ENCODE measurements around the gene EYA2. TPM values are rescaled to one million over a fixed set of nuclear protein-coding genes. Genes with fewer than 3 reads are reported as not detected.
A peak's percentile ranks its signal among the peaks of the same experiment; 100 is the strongest.

The EYA2 gene
- total RNA-seq, 4 donors from 2014 or later, result 9.7 to 22.1 (median 14.3) TPM

- H3K4me3 ChIP-seq, result no peak overlapping the region
- H3K27ac ChIP-seq, result peak overlapping the region in 2 of 4 donors; percentile 16 to 26
- no peaks in the 10 kb centered on the region for H3K4me1 ChIP-seq
- intact Hi-C loops (cut with DNase I), result no loop called here
- TF ChIP-seq POLR2A (IDR thresholded peaks at IDR 0.05), result no peak
- TF ChIP-seq CTCF (IDR thresholded peaks at IDR 0.05), result no peak
- WGBS, 2 donors, result 41 to 52% methylated on average over 6 of the region's 6 CpGs
- H3K36me3 ChIP-seq, result no peaks in the 10 kb centered on the region
- no peaks in the 10 kb centered on the region for H3K9me3 ChIP-seq
- no peak for DNase-seq
- peaks cover 0 to 6% (median 0%) of the 10 kb centered on the region in 4 donors for H3K27me3 ChIP-seq
Measured at GRCh38 chr20:46883892-46884291, 10.8 kb upstream of the EYA2 start.

- Histone ChIP-seq H3K4me1 (peaks cover 0 to 20% (median 0%) of the 10 kb centered on the region in 3 donors), H3K4me3 (no peak overlapping the region), H3K9me3 (peaks cover 0 to 5% (median 0%) of the 10 kb centered on the region in 3 donors), H3K27me3 (peaks cover 0 to 34% (median 0%) of the 10 kb centered on the region in 4 donors), H3K27ac (no peak overlapping the region), H3K36me3 (no peaks in the 10 kb centered on the region)
- no peak for DNase-seq
- intact Hi-C loops (cut with DNase I), result no loop called here
- TF ChIP-seq CTCF (IDR thresholded peaks at IDR 0.05) (no peak), POLR2A (IDR thresholded peaks at IDR 0.05) (no peak)
Measured at GRCh38 chr20:46890682-46891081, 4.0 kb upstream of the EYA2 start.

- WGBS, 2 donors, result 85 to 87% methylated on average over 3 of the region's 3 CpGs
- no peaks in the 10 kb centered on the region for H3K36me3 ChIP-seq
- DNase-seq, result no peak
- no peak overlapping the region for H3K4me3 ChIP-seq
- TF ChIP-seq POLR2A (IDR thresholded peaks at IDR 0.05), result no peak
- TF ChIP-seq CTCF (IDR thresholded peaks at IDR 0.05), result no peak
- peaks cover 0 to 35% (median 0%) of the 10 kb centered on the region in 3 donors for H3K4me1 ChIP-seq
- intact Hi-C loops (cut with DNase I), result no loop called here
- peaks cover 0 to 5% (median 0%) of the 10 kb centered on the region in 3 donors for H3K9me3 ChIP-seq
- H3K27me3 ChIP-seq, result peaks cover 0 to 36% (median 0%) of the 10 kb centered on the region in 4 donors
- H3K27ac ChIP-seq, result no peak overlapping the region
Measured at GRCh38 chr20:46893051-46893450, 1.6 kb upstream of the EYA2 start.

- Histone ChIP-seq H3K4me1 (peaks cover 0 to 35% (median 0%) of the 10 kb centered on the region in 3 donors), H3K4me3 (peak overlapping the region; percentile 70 to 80 (median 76)), H3K9me3 (peaks cover 0 to 5% (median 0%) of the 10 kb centered on the region in 3 donors), H3K27ac (peak overlapping the region; percentile 69 to 84 (median 82)), H3K36me3 (no peaks in the 10 kb centered on the region), H3K27me3 (peaks cover 0 to 34% (median 0%) of the 10 kb centered on the region in 4 donors)
- WGBS, 2 donors, result 41 to 53% methylated on average over 4 to 5 of the region's 11 CpGs
- intact Hi-C loops (cut with DNase I), result no loop called here
- DNase-seq, result no peak
- TF ChIP-seq POLR2A (IDR thresholded peaks at IDR 0.05) (no peak), CTCF (IDR thresholded peaks at IDR 0.05) (no peak)
Measured at GRCh38 chr20:46893877-46894578, 615 bp upstream of the EYA2 start.
